ENCODE results near the gene OR13C9.
"Not testable (repeated sequence)": the region's sequence is repeated elsewhere in the genome, so short reads cannot be mapped to it uniquely, and the experiment has no call there.

Gene OR13C9

DNA sequence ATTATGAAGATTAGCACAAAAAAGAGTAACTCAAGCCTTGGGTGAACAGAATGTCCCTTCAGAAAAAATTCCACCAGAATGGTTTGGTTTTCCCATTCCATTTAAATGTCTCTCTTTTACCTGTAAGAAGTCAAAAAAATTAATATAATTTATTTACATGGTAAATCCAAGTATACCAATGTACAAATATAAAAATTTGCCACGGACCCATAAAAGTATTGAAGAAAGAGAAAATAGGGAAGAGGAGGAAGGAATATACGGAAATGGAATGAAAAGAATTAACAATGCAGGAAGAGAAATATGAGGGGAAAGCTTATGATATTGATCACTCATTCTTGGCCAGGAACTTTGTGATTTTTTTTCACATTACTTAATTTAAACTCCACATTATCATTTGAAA, at the start of gene OR13C9:
TSS of gene OR13C9 (minus strand) at position 101 of the 400 bp plus-strand sequence. CDS start at position 101, 0 bp downstream.
- H3K27ac ChIP-seq (ENCODE audit: low read length): no peak within 1 kb of the TSS
- no peaks in the 10 kb centered on the region for H3K4me1 ChIP-seq (ENCODE audit: control insufficient read depth, insufficient read depth, low read length)
- H3K4me3 ChIP-seq (ENCODE audit: low read length in 2 of 2): no peak within 1 kb of the TSS
- no peak within 1 kb of the TSS for H3K9ac ChIP-seq (ENCODE audit: low read length in 2 of 2)
- H3K27me3 ChIP-seq (ENCODE audit: control insufficient read depth in 1 of 2, insufficient read depth in 2 of 2, low read length in 2 of 2): no peaks in the 10 kb centered on the region
- no peaks in the 10 kb centered on the region for H3K9me3 ChIP-seq (ENCODE audit: control insufficient read depth in 2 of 2, low read length in 2 of 2)
- H3K36me3 ChIP-seq (ENCODE audit: control insufficient read depth in 2 of 2, insufficient read depth in 2 of 2, low read length in 2 of 2): no peaks in the 10 kb centered on the region

GRCh38 chr9:104658496-104659195, 40.6 kb upstream of the OR13C9 start:
- Histone ChIP-seq H3K36me3 (ENCODE audit: control insufficient read depth in 2 of 2, insufficient read depth in 2 of 2, low read length in 2 of 2) (no peaks in the 10 kb centered on the region), H3K4me1 (ENCODE audit: control insufficient read depth, insufficient read depth, low read length) (no peaks in the 10 kb centered on the region), H3K27me3 (ENCODE audit: control insufficient read depth in 1 of 2, insufficient read depth in 2 of 2, low read length in 2 of 2) (no peaks in the 10 kb centered on the region), H3K9ac (ENCODE audit: low read length in 2 of 2) (no peak overlapping the region), H3K4me3 (ENCODE audit: low read length in 2 of 2) (no peak overlapping the region), H3K27ac (ENCODE audit: low read length) (no peak overlapping the region), H3K9me3 (ENCODE audit: control insufficient read depth in 2 of 2, low read length in 2 of 2) (peaks cover 0 to 2% of the 10 kb centered on the region in 2 donors)

DNA sequence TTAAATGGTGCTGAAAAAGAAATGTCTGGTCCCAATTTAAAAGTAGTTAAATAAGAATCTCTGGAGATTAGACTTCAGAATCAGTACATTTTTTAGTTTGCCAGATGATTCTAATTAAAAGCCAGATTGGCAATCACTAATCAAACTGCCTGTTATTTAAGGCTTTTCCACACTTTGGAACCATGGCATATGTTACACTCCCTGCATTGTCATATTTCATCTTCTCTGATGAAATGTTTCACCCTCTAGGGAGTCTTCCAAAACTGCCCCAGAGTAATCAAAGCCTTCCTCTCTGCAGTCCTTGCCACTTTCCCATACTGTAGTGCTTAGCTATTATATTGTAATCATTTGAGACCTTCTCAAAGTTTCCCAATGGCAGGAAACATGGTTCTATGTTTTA, 17.5 kb upstream of the OR13C9 start:
- Histone ChIP-seq H3K4me3 (ENCODE audit: low read length in 2 of 2) (no peak overlapping the region), H3K9ac (ENCODE audit: low read length in 2 of 2) (no peak overlapping the region), H3K9me3 (ENCODE audit: control insufficient read depth in 2 of 2, low read length in 2 of 2) (peaks cover 5 to 12% of the 10 kb centered on the region in 2 donors), H3K27ac (ENCODE audit: low read length) (no peak overlapping the region), H3K27me3 (ENCODE audit: control insufficient read depth in 1 of 2, insufficient read depth in 2 of 2, low read length in 2 of 2) (no peaks in the 10 kb centered on the region), H3K4me1 (ENCODE audit: control insufficient read depth, insufficient read depth, low read length) (no peaks in the 10 kb centered on the region), H3K36me3 (ENCODE audit: control insufficient read depth in 2 of 2, insufficient read depth in 2 of 2, low read length in 2 of 2) (no peaks in the 10 kb centered on the region)

DNA sequence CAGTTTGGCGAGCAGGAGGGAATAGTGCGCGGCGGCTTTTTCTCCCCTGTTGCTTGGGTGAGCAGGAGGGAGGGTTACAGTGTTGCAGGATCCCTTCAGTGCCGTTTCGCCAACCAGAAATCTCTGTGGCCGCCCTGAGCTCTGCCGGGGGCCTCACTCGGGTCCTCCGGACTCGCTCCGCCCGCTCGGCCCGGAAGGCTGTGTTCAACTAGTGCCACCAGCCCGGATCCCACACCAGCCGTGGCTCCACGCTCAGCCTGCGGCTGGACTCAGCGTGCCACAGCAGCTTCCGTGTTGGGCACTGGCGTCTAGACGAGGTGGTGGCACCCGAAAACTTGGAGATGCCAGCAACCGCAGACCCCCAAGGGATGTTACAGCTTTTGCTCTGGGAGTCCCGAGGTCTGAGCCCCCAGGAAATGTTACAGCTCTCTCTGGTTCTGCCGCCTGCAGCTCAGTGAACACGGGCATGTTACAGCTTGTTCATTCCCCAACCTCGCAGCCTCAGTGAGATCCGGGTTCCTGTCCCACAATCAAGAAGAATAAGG, 16.0 kb upstream of the OR13C9 start:
- Histone ChIP-seq H3K27ac (ENCODE audit: low read length) (no peak overlapping the region), H3K4me1 (ENCODE audit: control insufficient read depth, insufficient read depth, low read length) (no peaks in the 10 kb centered on the region), H3K36me3 (ENCODE audit: control insufficient read depth in 2 of 2, insufficient read depth in 2 of 2, low read length in 2 of 2) (no peaks in the 10 kb centered on the region), H3K9ac (ENCODE audit: low read length in 2 of 2) (no peak overlapping the region), H3K4me3 (ENCODE audit: low read length in 2 of 2) (no peak overlapping the region), H3K27me3 (ENCODE audit: control insufficient read depth in 1 of 2, insufficient read depth in 2 of 2, low read length in 2 of 2) (no peaks in the 10 kb centered on the region), H3K9me3 (ENCODE audit: control insufficient read depth in 2 of 2, low read length in 2 of 2) (peaks cover 5 to 12% of the 10 kb centered on the region in 2 donors)

- not testable (repeated sequence) for H3K27ac ChIP-seq (ENCODE audit: low read length); H3K27me3 ChIP-seq (ENCODE audit: control insufficient read depth in 1 of 2, insufficient read depth in 2 of 2, low read length in 2 of 2); H3K4me1 ChIP-seq (ENCODE audit: control insufficient read depth, insufficient read depth, low read length); H3K9ac ChIP-seq (ENCODE audit: low read length in 2 of 2); H3K36me3 ChIP-seq (ENCODE audit: control insufficient read depth in 2 of 2, insufficient read depth in 2 of 2, low read length in 2 of 2); H3K4me3 ChIP-seq (ENCODE audit: low read length in 2 of 2); H3K9me3 ChIP-seq (ENCODE audit: control insufficient read depth in 2 of 2, low read length in 2 of 2)
These were observed 8.0 kb upstream of the OR13C9 start for GRCh38 chr9:104625964-104626363.

GRCh38 chr9:104617418-104617817, 586 bp downstream of the OR13C9 start:
- Histone ChIP-seq H3K9ac (ENCODE audit: low read length in 2 of 2) (no peak overlapping the region), H3K36me3 (ENCODE audit: control insufficient read depth in 2 of 2, insufficient read depth in 2 of 2, low read length in 2 of 2) (no peaks in the 10 kb centered on the region), H3K4me3 (ENCODE audit: low read length in 2 of 2) (no peak overlapping the region), H3K4me1 (ENCODE audit: control insufficient read depth, insufficient read depth, low read length) (no peaks in the 10 kb centered on the region), H3K27ac (ENCODE audit: low read length) (no peak overlapping the region), H3K27me3 (ENCODE audit: control insufficient read depth in 1 of 2, insufficient read depth in 2 of 2, low read length in 2 of 2) (no peaks in the 10 kb centered on the region), H3K9me3 (ENCODE audit: control insufficient read depth in 2 of 2, low read length in 2 of 2) (no peaks in the 10 kb centered on the region)

- H3K4me1 ChIP-seq (ENCODE audit: control insufficient read depth, insufficient read depth, low read length): no peaks in the 10 kb centered on the region
- H3K4me3 ChIP-seq (ENCODE audit: low read length in 2 of 2): no peak overlapping the region
- no peaks in the 10 kb centered on the region for H3K27me3 ChIP-seq (ENCODE audit: control insufficient read depth in 1 of 2, insufficient read depth in 2 of 2, low read length in 2 of 2)
- no peaks in the 10 kb centered on the region for H3K9me3 ChIP-seq (ENCODE audit: control insufficient read depth in 2 of 2, low read length in 2 of 2)
- H3K27ac ChIP-seq (ENCODE audit: low read length): no peak overlapping the region
- no peaks in the 10 kb centered on the region for H3K36me3 ChIP-seq (ENCODE audit: control insufficient read depth in 2 of 2, insufficient read depth in 2 of 2, low read length in 2 of 2)
- H3K9ac ChIP-seq (ENCODE audit: low read length in 2 of 2): no peak overlapping the region
These were observed 6.8 kb downstream of the OR13C9 start for GRCh38 chr9:104611213-104611612.

GRCh38 chr9:104608336-104608735, 9.7 kb downstream of the OR13C9 start:
- no peaks in the 10 kb centered on the region for H3K27me3 ChIP-seq (ENCODE audit: control insufficient read depth in 1 of 2, insufficient read depth in 2 of 2, low read length in 2 of 2)
- H3K9me3 ChIP-seq (ENCODE audit: control insufficient read depth in 2 of 2, low read length in 2 of 2): no peaks in the 10 kb centered on the region
- H3K27ac ChIP-seq (ENCODE audit: low read length): no peak overlapping the region
- H3K36me3 ChIP-seq (ENCODE audit: control insufficient read depth in 2 of 2, insufficient read depth in 2 of 2, low read length in 2 of 2): no peaks in the 10 kb centered on the region
- no peak overlapping the region for H3K4me3 ChIP-seq (ENCODE audit: low read length in 2 of 2)
- H3K9ac ChIP-seq (ENCODE audit: low read length in 2 of 2): no peak overlapping the region
- H3K4me1 ChIP-seq (ENCODE audit: control insufficient read depth, insufficient read depth, low read length): no peaks in the 10 kb centered on the region

DNA sequence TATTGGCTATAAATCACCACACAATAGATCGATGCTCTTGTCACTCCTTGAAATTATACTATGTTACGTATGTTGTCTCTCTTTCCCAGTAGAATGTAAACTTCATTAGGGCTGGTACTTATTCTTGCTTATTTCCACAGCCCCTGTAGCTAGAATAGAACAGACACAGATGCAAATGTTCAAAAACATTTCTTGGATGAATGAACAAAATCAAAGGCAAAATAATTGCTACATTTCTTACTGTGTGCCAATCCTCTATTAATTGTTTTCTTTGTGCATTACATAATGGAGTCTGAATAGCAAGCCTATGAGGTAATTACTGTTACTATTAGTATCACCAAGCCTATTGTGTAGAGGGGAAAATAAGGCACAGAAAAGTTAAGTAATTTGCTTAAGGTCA, 11.9 kb downstream of the OR13C9 start:
- H3K9me3 ChIP-seq (ENCODE audit: control insufficient read depth in 2 of 2, low read length in 2 of 2): no peaks in the 10 kb centered on the region
- H3K4me1 ChIP-seq (ENCODE audit: control insufficient read depth, insufficient read depth, low read length): no peaks in the 10 kb centered on the region
- H3K27ac ChIP-seq (ENCODE audit: low read length): no peak overlapping the region
- H3K36me3 ChIP-seq (ENCODE audit: control insufficient read depth in 2 of 2, insufficient read depth in 2 of 2, low read length in 2 of 2): no peaks in the 10 kb centered on the region
- H3K4me3 ChIP-seq (ENCODE audit: low read length in 2 of 2): no peak overlapping the region
- H3K27me3 ChIP-seq (ENCODE audit: control insufficient read depth in 1 of 2, insufficient read depth in 2 of 2, low read length in 2 of 2): no peaks in the 10 kb centered on the region
- no peak overlapping the region for H3K9ac ChIP-seq (ENCODE audit: low read length in 2 of 2)

- H3K4me3 ChIP-seq (ENCODE audit: low read length in 2 of 2); H3K27me3 ChIP-seq (ENCODE audit: control insufficient read depth in 1 of 2, insufficient read depth in 2 of 2, low read length in 2 of 2); H3K4me1 ChIP-seq (ENCODE audit: control insufficient read depth, insufficient read depth, low read length); H3K9ac ChIP-seq (ENCODE audit: low read length in 2 of 2); H3K27ac ChIP-seq (ENCODE audit: low read length); H3K9me3 ChIP-seq (ENCODE audit: control insufficient read depth in 2 of 2, low read length in 2 of 2); H3K36me3 ChIP-seq (ENCODE audit: control insufficient read depth in 2 of 2, insufficient read depth in 2 of 2, low read length in 2 of 2): not testable (repeated sequence)
These were observed 12.5 kb downstream of the OR13C9 start, which contains the start of gene OR13C2 for GRCh38 chr9:104605527-104605926. Gene OR13C2, minus strand, starts transcription at chr9:104605627. Its CDS starts 0 bp downstream, at chr9:104605627.

DNA sequence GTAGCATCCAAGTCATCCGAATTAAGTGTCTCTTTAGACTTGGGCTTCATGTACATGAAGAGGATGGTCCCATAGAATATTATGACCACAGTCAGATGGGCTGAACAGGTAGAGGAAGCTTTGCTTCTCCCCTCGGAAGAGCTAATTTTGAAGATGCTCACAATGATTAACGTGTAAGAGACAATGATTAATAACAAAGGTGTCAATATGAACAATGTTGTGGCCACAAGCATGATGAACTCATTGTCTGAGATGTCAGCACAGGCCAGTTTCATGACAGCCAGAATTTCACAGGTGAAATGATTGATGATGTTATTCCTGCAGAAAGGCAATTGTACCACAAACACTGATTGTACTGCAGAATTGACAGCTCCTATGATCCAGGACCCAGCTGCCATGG, 13.2 kb downstream of the OR13C9 start:
- Histone ChIP-seq H3K27ac (ENCODE audit: low read length) (no peak overlapping the region), H3K4me1 (ENCODE audit: control insufficient read depth, insufficient read depth, low read length) (no peaks in the 10 kb centered on the region), H3K9me3 (ENCODE audit: control insufficient read depth in 2 of 2, low read length in 2 of 2) (no peaks in the 10 kb centered on the region), H3K36me3 (ENCODE audit: control insufficient read depth in 2 of 2, insufficient read depth in 2 of 2, low read length in 2 of 2) (no peaks in the 10 kb centered on the region), H3K9ac (ENCODE audit: low read length in 2 of 2) (no peak overlapping the region), H3K27me3 (ENCODE audit: control insufficient read depth in 1 of 2, insufficient read depth in 2 of 2, low read length in 2 of 2) (no peaks in the 10 kb centered on the region), H3K4me3 (ENCODE audit: low read length in 2 of 2) (no peak overlapping the region)
